ENCODE data around the gene SESTD1.
A peak's percentile ranks its signal among the peaks of the same experiment; 100 is the strongest.
"Not testable (repeated sequence)": the region's sequence is repeated elsewhere in the genome, so short reads cannot be mapped to it uniquely, and the experiment has no call there.

Gene SESTD1

GRCh38 chr2:179268277-179268925 lies 3.8 kb upstream of the SESTD1 start:
- DNase-seq (ENCODE audit: low read depth): no peak

DNA sequence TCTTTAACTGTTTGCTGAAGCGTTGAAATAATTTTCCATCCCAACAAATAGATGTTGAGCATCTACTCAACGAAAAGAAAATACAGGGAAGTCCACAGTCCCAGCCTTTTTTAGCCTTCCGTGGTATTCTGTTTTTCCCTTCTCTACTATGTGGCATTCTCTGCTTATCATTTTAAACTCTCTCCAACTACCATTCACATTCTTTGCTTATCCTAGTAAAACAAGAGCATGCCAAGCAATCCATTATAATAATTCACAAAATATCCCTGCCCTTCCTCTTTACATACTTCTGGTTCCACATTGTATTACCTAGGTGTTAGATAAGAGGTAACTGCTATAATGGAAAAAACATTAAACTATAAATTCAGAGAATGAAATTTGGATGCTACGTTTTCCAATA lies 1.6 kb upstream of the SESTD1 start:
- no peak for DNase-seq (ENCODE audit: low read depth)

- DNase-seq (ENCODE audit: low read depth): no peak
These were observed 464 bp upstream of the SESTD1 start for GRCh38 chr2:179265082-179265510.

DNA sequence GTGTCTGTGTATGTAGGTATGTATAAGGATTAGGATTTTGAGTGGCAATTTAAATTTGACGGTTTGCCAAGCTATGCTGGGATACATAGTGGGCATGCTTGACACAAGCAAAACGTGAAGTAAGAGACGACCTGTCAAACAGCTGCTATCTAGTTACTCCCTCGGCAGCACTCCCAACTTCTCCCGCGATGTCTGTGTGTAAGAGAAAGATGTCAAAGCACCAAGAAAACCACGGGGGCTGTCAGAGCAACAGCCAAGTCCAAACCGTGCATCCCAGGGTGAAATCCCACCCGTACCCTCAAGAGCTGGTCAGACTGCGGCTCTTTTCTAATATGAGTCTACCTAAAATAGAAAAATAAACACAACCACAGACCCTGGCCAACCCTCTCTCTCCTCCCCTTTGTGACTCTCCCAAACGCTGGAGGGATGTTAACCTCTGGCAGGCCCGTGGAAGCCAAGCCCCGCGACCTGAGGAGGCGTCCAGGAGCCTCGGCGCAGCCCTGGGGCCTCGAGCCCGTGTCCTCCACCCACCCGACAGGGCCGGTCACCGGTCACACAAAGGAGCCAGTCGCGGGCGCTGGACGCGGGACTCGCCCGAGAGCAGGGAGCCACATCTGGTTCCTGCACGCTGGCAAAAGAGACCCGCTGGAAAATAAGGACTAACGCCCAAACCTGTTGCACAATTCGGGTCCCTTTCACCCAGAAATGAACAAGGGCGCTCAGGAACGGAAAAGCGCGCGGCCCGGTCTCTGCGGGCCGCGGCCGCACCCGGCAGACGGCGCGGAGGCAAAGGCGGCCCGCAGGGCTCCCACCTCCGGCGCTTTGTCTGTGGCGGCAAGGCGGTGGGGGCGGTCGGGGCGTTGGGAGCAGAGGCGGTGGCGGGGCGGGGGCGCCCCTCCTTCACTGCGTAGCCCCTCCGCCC lies 925 bp downstream of the SESTD1 start:
- DNase-seq (ENCODE audit: low read depth): peak; percentile 18

- DNase-seq (ENCODE audit: low read depth): no peak
These were observed 1.6 kb downstream of the SESTD1 start for GRCh38 chr2:179263015-179263414.

- no peak for DNase-seq (ENCODE audit: low read depth)
These were observed 2.5 kb downstream of the SESTD1 start for GRCh38 chr2:179262077-179262660.

GRCh38 chr2:179261151-179261825 lies 3.3 kb downstream of the SESTD1 start:
- no peak for DNase-seq (ENCODE audit: low read depth)

DNA sequence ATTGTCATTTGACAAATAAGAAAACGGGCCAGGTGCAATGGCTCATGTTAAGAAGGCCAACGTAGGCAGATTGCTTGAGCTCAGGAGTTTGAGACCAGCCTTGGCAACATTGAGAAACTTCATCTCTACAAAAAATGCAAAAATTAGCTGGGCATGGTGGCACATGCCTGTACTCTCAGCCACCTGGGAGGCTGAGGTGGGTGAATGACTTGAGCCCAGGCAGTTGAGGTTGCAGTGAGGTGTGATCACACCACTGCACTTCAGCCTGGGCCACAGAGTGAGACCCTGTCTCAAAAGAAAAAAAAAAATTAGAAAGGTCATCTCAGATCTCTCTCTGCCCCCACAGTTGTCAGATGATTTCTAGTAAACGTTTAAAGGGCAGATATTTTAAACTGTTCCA lies 4.4 kb downstream of the SESTD1 start:
- DNase-seq (ENCODE audit: low read depth): no peak

DNA sequence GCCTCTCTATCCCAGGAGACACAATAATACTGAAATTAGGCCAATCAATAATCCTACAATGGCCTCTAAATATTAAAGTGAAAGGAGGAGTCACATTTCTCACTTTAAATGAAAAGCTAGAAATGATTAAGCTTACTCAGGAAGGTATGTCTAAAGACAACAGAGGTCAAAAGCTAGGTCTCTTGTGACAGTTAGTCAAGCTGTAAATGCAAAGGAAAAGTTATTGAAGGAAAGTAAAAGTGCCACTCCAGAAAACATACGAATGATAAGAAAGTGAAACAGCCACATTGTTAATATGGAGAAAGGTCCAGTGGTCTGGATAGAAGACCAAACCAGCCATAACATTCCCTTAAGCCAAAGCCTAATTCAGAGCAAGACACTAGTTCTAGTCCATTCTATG lies 9.5 kb downstream of the SESTD1 start:
- DNase-seq (ENCODE audit: low read depth): no peak

- no peak for DNase-seq (ENCODE audit: low read depth)
These were observed 11.4 kb downstream of the SESTD1 start for GRCh38 chr2:179253226-179253625.

DNA sequence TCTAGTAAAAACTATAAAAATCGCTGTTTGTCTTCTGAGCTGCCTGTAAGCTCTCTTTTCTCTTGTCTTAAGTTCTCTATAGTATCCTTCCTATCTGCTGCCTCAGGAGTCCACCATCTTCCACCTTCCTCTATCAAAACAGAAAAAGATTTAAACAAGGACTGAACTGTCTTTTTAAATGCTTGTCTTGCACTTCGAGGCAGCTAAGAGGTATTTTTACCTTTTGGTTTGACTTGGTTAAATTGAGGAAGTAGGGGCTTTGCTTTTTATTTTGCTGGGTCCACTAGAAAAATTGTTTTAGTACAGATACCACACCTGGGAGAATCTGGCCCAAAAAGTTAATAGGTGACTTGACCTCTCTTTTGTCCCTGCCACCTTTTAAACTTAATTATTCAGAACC lies 12.2 kb downstream of the SESTD1 start:
- no peak for DNase-seq (ENCODE audit: low read depth)

- no peak for DNase-seq (ENCODE audit: low read depth)
These were observed 12.8 kb downstream of the SESTD1 start for GRCh38 chr2:179251870-179252269.

GRCh38 chr2:179250848-179251504 lies 13.7 kb downstream of the SESTD1 start:
- DNase-seq (ENCODE audit: low read depth): no peak

DNA sequence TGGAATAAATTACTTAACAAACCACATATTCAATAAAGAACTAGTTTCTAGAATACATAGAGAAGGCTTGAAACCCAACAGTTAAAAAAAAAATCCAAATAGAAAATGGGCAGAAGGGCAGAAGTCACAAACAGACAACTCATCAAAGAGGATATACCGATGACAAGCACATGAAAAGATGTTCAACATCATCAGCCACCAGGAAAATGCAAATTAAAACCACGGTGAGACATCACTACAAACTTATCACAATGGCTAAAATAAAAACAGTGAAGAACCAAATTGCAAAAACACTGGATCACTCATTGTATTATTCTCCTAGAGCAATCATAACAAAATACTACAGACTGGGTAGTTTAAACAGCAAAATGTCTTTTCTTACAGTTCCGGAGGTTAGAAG lies 14.5 kb downstream of the SESTD1 start:
- DNase-seq (ENCODE audit: low read depth): no peak

- DNase-seq (ENCODE audit: low read depth): no peak
These were observed 16.6 kb downstream of the SESTD1 start for GRCh38 chr2:179248024-179248348.

GRCh38 chr2:179247318-179248023 lies 17.2 kb downstream of the SESTD1 start:
- no peak for DNase-seq (ENCODE audit: low read depth)

- not testable (repeated sequence) for DNase-seq (ENCODE audit: low read depth)
These were observed 18.8 kb downstream of the SESTD1 start for GRCh38 chr2:179245843-179246242.

DNA sequence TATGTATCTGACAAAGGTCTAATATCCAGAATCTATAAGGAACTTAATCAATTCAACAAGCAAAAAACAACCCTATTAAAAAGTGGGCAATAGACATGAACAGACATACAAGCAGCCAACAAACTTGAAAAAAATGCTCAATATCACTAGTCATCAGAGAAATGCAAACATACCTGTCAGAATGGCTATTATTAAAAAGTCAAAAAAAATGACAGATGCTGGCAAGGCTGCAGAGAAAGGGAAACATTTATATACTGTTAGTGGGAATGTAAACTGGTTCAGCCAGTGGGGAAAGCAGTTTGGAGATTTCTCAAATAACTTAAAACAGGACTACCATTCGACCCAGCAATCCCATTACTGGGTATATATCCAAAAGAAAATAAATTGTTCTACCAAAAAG lies 21.6 kb downstream of the SESTD1 start:
- no peak for DNase-seq (ENCODE audit: low read depth)

- DNase-seq (ENCODE audit: low read depth): no peak
These were observed 23.9 kb downstream of the SESTD1 start for GRCh38 chr2:179240481-179241451.

GRCh38 chr2:179239838-179240237 lies 24.8 kb downstream of the SESTD1 start:
- DNase-seq (ENCODE audit: low read depth): no peak

All from activated T-cell treated with anti-CD3 and anti-CD28 coated beads for 48 hours (primary cell).